HEK293 (cell line): ENCODE results near the gene ARL6IP5.

Experiments used
- YY1 ChIP-seq: fragments of 450-650 bp; formaldehyde crosslinking; IDR thresholded peaks from 2 replicates; pipeline ENCODE4 v1.5.1; 2018; ENCODE audit warnings: missing biosample characterization, missing genetic modification characterization
- TF ChIP-seq, protein P1 (sequence below): fragments of 450-650 bp; formaldehyde crosslinking; IDR thresholded peaks from 2 replicates; pipeline ENCODE4 v1.5.1; 2016; ENCODE audit warnings: missing biosample characterization, missing genetic modification characterization, low read depth

DNA sequence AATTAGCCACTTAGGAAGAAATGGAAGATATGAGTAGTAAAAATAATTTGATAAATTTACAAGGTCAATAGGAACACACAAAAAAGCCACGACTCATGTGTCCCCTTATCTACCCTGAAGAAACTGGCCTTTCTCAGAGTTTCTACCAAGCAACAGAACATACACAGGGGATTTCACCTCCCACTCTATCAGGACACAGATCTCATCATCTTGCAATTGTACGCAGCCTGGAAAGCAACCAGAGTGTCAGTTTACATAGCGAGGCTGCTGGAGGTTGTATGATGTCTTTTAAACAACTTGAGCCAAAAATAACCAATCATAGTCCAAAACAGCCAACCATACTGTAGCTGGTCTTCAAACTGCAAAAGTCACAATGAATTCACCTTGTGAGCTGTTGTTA, 57.4 kb downstream of the ARL6IP5 start:
- no peak for TF ChIP-seq YY1 (tag by site-specific recombination)
- TF ChIP-seq, protein P1, sequence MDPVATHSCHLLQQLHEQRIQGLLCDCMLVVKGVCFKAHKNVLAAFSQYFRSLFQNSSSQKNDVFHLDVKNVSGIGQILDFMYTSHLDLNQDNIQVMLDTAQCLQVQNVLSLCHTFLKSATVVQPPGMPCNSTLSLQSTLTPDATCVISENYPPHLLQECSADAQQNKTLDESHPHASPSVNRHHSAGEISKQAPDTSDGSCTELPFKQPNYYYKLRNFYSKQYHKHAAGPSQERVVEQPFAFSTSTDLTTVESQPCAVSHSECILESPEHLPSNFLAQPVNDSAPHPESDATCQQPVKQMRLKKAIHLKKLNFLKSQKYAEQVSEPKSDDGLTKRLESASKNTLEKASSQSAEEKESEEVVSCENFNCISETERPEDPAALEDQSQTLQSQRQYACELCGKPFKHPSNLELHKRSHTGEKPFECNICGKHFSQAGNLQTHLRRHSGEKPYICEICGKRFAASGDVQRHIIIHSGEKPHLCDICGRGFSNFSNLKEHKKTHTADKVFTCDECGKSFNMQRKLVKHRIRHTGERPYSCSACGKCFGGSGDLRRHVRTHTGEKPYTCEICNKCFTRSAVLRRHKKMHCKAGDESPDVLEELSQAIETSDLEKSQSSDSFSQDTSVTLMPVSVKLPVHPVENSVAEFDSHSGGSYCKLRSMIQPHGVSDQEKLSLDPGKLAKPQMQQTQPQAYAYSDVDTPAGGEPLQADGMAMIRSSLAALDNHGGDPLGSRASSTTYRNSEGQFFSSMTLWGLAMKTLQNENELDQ (tag by site-specific recombination) = no peak
